ENCODE results near the gene CBLC.

DNA sequence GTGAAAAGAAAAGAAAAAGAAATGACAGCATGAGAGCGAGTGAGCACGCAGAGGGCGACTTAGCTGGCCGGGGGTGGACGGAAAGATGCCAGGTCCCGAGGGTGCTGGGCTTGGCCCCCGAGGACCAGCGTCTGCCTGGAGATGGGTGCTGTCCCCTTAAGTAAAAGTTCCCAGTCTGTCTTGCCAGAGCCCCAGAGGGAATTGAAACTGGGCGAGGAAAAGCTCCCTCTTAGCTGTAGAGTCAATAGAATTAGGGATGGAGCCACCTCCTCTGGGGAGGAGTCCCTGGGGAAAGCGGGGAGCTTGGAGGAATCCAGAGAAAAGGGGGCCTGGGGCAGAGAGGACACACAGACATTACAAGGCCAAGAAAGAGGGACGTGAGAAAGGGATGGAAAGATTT, 44.5 kb downstream of the CBLC start:
- TF ChIP-seq, protein P1, sequence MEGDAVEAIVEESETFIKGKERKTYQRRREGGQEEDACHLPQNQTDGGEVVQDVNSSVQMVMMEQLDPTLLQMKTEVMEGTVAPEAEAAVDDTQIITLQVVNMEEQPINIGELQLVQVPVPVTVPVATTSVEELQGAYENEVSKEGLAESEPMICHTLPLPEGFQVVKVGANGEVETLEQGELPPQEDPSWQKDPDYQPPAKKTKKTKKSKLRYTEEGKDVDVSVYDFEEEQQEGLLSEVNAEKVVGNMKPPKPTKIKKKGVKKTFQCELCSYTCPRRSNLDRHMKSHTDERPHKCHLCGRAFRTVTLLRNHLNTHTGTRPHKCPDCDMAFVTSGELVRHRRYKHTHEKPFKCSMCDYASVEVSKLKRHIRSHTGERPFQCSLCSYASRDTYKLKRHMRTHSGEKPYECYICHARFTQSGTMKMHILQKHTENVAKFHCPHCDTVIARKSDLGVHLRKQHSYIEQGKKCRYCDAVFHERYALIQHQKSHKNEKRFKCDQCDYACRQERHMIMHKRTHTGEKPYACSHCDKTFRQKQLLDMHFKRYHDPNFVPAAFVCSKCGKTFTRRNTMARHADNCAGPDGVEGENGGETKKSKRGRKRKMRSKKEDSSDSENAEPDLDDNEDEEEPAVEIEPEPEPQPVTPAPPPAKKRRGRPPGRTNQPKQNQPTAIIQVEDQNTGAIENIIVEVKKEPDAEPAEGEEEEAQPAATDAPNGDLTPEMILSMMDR (tag by site-specific recombination; IDR thresholded peaks at IDR 0.05) = no peak
- TF ChIP-seq, protein P2, sequence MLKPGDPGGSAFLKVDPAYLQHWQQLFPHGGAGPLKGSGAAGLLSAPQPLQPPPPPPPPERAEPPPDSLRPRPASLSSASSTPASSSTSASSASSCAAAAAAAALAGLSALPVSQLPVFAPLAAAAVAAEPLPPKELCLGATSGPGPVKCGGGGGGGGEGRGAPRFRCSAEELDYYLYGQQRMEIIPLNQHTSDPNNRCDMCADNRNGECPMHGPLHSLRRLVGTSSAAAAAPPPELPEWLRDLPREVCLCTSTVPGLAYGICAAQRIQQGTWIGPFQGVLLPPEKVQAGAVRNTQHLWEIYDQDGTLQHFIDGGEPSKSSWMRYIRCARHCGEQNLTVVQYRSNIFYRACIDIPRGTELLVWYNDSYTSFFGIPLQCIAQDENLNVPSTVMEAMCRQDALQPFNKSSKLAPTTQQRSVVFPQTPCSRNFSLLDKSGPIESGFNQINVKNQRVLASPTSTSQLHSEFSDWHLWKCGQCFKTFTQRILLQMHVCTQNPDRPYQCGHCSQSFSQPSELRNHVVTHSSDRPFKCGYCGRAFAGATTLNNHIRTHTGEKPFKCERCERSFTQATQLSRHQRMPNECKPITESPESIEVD (tag by site-specific recombination; IDR thresholded peaks at IDR 0.05) = no peak
- no peak for TF ChIP-seq ZNF558 (tag by site-specific recombination; IDR thresholded peaks at IDR 0.05)
